Peyer's patch (tissue), 4 donors: Measurements from ENCODE around the gene ADAMTS7.

Source experiments
- POLR2A ChIP-seq, 2 donors: fragments of 450-650 bp; IDR thresholded peaks; one replicate each; pipeline ENCODE4 v1.5.1; 2017; ENCODE audit warnings: antibody characterized with exemption in 2 of 2, mild to moderate bottlenecking in 2 of 2, moderate library complexity in 2 of 2
- TF ChIP-seq, protein P1 (sequence below), 6 experiments: fragments of 450-650 bp in 4 of 6; fragments of 200-600 bp in 2 of 6; sonication (generic) in 1 of 6; IDR thresholded peaks; one replicate each; pipeline ENCODE4 v1.5.1; 2017 to 2019; ENCODE audit warnings: antibody characterized with exemption in 6 of 6, mild to moderate bottlenecking in 3 of 6, moderate library complexity in 1 of 6

GRCh38 chr15:78850941-78851755 is 39.9 kb upstream of the ADAMTS7 start:
- TF ChIP-seq, protein P1, sequence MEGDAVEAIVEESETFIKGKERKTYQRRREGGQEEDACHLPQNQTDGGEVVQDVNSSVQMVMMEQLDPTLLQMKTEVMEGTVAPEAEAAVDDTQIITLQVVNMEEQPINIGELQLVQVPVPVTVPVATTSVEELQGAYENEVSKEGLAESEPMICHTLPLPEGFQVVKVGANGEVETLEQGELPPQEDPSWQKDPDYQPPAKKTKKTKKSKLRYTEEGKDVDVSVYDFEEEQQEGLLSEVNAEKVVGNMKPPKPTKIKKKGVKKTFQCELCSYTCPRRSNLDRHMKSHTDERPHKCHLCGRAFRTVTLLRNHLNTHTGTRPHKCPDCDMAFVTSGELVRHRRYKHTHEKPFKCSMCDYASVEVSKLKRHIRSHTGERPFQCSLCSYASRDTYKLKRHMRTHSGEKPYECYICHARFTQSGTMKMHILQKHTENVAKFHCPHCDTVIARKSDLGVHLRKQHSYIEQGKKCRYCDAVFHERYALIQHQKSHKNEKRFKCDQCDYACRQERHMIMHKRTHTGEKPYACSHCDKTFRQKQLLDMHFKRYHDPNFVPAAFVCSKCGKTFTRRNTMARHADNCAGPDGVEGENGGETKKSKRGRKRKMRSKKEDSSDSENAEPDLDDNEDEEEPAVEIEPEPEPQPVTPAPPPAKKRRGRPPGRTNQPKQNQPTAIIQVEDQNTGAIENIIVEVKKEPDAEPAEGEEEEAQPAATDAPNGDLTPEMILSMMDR (IDR thresholded peaks at IDR 0.05): no peak
- TF ChIP-seq POLR2A (IDR thresholded peaks at IDR 0.05): no peak
